DND-41 (cell line): ENCODE data around the gene PLAC9.

Experiments
- ATAC-seq: fragments of 200-7000 bp; cut with Tn5 transposase; 3 replicates; pipeline ENCODE4 v1.9.1; 2021; ENCODE audit warnings: low read depth; ENCODE audit not compliant: insufficient read depth
- DNase-seq: peaks from one replicate; pipeline ENCODE4 v3.0.0-alpha.2; 2020
- H2AFZ ChIP-seq: 2 replicates; pipeline ENCODE4 v1.6.0; 2012; ENCODE audit warnings: low read depth, low read length
- H3K27ac ChIP-seq: 2 replicates; pipeline ENCODE4 v1.5.1; 2012; ENCODE audit warnings: low read length, inconsistent platforms
- H3K27me3 ChIP-seq: fragments of 200-600 bp; sonication (generic); 2 replicates; pipeline ENCODE4 v1.6.0; 2012; ENCODE audit warnings: low read length, mild to moderate bottlenecking, inconsistent platforms; ENCODE audit not compliant: insufficient read depth, poor library complexity
- H3K36me3 ChIP-seq: 2 replicates; pipeline ENCODE4 v1.5.1; 2012; ENCODE audit warnings: low read length, inconsistent platforms; ENCODE audit not compliant: insufficient read depth
- H3K4me1 ChIP-seq: 2 replicates; pipeline ENCODE4 v1.5.1; 2012; ENCODE audit warnings: mild to moderate bottlenecking, low read length; ENCODE audit not compliant: insufficient read depth
- H3K4me2 ChIP-seq: 2 replicates; pipeline ENCODE4 v1.6.0; 2012; ENCODE audit warnings: mild to moderate bottlenecking, moderate library complexity, low read length, inconsistent platforms; ENCODE audit not compliant: insufficient read depth
- H3K4me3 ChIP-seq, 2 experiments: fragments of 200-600 bp in 1 of 2; shearing (Covaris generic) in 1 of 2; 2 replicates each; pipeline ENCODE4 v1.5.1; 2012 to 2016; ENCODE audit warnings: inconsistent platforms in 2 of 2, low read length in 2 of 2, mild to moderate bottlenecking in 2 of 2, low read depth in 1 of 2, moderate library complexity in 1 of 2
- H3K79me2 ChIP-seq: 2 replicates; pipeline ENCODE4 v1.6.0; 2012; ENCODE audit warnings: low read length, inconsistent platforms; ENCODE audit not compliant: insufficient read depth
- H3K9ac ChIP-seq: 2 replicates; pipeline ENCODE4 v1.6.0; 2012; ENCODE audit warnings: low read depth, mild to moderate bottlenecking, inconsistent platforms, low read length, moderate library complexity
- H3K9me3 ChIP-seq: 2 replicates; pipeline ENCODE4 v1.5.1; 2012; ENCODE audit warnings: low read length, moderate library complexity, mild to moderate bottlenecking, inconsistent platforms; ENCODE audit not compliant: insufficient read depth, severe bottlenecking
- H4K20me1 ChIP-seq: 2 replicates; pipeline ENCODE4 v1.6.0; 2012; ENCODE audit warnings: low read length; ENCODE audit not compliant: insufficient read depth
- EZH2 ChIP-seq: IDR thresholded peaks from 3 replicates; pipeline ENCODE4 v1.6.1; 2012; ENCODE audit warnings: borderline replicate concordance, low read depth, mild to moderate bottlenecking, moderate library complexity, low read length, inconsistent platforms; ENCODE audit not compliant: severe bottlenecking
- TF ChIP-seq, protein P1 (sequence below): IDR thresholded peaks from 2 replicates; pipeline ENCODE4 v1.5.1; 2012; ENCODE audit warnings: borderline replicate concordance, low read length, moderate library complexity, mild to moderate bottlenecking; ENCODE audit not compliant: poor library complexity, severe bottlenecking; ENCODE audit errors: extremely low read depth

PLAC9 gene

DNA sequence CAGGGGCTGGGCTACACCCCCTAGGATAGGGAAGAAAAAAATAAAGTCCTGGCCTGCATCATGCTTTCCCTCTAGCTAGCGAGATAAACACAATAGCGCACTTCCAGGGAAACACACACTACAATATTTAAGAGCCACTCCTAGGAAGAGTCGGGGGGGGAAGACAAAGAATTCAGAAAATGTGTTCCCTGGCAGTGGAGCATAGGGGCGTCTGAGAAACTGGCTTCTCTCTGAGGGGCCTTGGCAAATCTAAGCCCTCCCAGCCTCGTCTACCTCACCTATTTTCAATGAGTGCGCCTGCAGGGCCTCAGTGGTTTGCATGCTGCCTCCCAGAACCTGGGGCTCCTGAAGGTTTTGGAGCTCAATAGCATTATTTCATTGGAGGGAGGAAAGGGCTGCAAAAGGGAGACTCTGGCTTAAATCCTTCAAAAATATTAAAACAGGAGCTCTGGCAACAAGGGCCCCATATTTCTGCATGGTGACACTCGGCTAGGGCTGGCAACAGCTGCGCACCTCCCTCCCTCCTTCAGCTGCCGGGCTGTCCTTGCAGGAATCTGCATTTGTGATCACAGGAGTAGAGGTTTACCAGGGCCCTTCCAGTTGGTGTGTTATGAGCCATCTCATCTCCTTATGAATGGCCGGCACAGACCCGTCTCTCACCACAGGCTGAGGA is 62.0 kb downstream of the PLAC9 start:
- Histone ChIP-seq H3K9me3 (peaks cover 2% of the 10 kb centered on the region), H3K36me3 (peaks cover 5% of the 10 kb centered on the region), H3K4me3 (no peak overlapping the region), H4K20me1 (peaks cover 40% of the 10 kb centered on the region), H3K79me2 (peaks cover 68% of the 10 kb centered on the region), H3K9ac (no peak overlapping the region), H3K4me2 (no peak overlapping the region), H3K27ac (no peak overlapping the region), H2AFZ (no peak overlapping the region), H3K4me1 (no peaks in the 10 kb centered on the region), H3K27me3 (no peaks in the 10 kb centered on the region)
- TF ChIP-seq EZH2 = no peak
- TF ChIP-seq, protein P1, sequence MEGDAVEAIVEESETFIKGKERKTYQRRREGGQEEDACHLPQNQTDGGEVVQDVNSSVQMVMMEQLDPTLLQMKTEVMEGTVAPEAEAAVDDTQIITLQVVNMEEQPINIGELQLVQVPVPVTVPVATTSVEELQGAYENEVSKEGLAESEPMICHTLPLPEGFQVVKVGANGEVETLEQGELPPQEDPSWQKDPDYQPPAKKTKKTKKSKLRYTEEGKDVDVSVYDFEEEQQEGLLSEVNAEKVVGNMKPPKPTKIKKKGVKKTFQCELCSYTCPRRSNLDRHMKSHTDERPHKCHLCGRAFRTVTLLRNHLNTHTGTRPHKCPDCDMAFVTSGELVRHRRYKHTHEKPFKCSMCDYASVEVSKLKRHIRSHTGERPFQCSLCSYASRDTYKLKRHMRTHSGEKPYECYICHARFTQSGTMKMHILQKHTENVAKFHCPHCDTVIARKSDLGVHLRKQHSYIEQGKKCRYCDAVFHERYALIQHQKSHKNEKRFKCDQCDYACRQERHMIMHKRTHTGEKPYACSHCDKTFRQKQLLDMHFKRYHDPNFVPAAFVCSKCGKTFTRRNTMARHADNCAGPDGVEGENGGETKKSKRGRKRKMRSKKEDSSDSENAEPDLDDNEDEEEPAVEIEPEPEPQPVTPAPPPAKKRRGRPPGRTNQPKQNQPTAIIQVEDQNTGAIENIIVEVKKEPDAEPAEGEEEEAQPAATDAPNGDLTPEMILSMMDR = no peak
- no peak for ATAC-seq
- DNase-seq = no peak
